Neutrophil (primary cell): ENCODE results near the gene ARHGEF19.

ENCODE experiments used
- H3K27ac ChIP-seq: fragments of 200-600 bp; sonication (generic); 2 replicates; pipeline ENCODE4 v1.5.1; 2016; ENCODE audit warnings: mild to moderate bottlenecking, moderate library complexity
- H3K27me3 ChIP-seq: fragments of 200-600 bp; sonication (generic); 2 replicates; pipeline ENCODE4 v1.6.0; 2016; ENCODE audit warnings: mild to moderate bottlenecking
- H3K36me3 ChIP-seq: fragments of 200-600 bp; sonication (generic); 2 replicates; pipeline ENCODE4 v1.5.1; 2017
- H3K4me1 ChIP-seq, 2 experiments: fragments of 200-600 bp in 1 of 2; sonication (generic) in 1 of 2; 1 replicate in 1 of 2; 2 replicates in 1 of 2; pipeline versions ENCODE4 v1.5.1 to v1.6.1; 2013 to 2016; ENCODE audit warnings: low read depth in 1 of 2, low read length in 1 of 2, mild to moderate bottlenecking in 1 of 2, moderate library complexity in 1 of 2; ENCODE audit not compliant: control insufficient read depth in 1 of 2, insufficient read depth in 1 of 2
- H3K4me3 ChIP-seq, 2 experiments: fragments of 200-600 bp in 1 of 2; sonication (generic) in 1 of 2; 1 replicate in 1 of 2; 2 replicates in 1 of 2; pipeline ENCODE4 v1.5.1; 2013 to 2016; ENCODE audit warnings: low read depth in 1 of 2, low read length in 1 of 2, mild to moderate bottlenecking in 1 of 2, moderate library complexity in 1 of 2
- H3K9me3 ChIP-seq: fragments of 200-600 bp; sonication (generic); 2 replicates; pipeline ENCODE4 v1.5.1; 2016
- CTCF ChIP-seq: fragments of 200-600 bp; sonication (generic); IDR thresholded peaks from 2 replicates; pipeline ENCODE4 v1.5.1; 2016; ENCODE audit warnings: antibody characterized with exemption

ARHGEF19 gene

DNA sequence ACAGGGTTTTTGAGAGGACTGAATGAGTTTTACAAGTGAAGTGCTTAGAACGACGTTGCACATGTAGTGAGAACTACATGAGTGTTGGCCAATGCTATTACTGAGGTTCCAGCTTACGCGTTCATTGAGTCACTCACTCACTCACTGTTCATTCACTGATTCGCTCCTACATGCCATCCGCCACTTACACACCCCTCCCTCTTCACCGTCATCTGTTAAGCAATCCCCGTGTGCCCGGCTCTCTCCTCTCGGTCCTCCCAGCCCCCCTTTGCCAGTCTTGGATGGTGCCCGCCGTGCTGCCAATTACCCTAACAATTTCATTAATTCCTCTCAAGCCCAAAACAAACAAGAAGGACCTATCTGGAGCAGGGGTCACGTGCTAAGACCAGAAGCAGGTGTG is 29.3 kb downstream of the ARHGEF19 start:
- no peak overlapping the region for H3K4me3 ChIP-seq
- peaks cover 7% of the 10 kb centered on the region for H3K27me3 ChIP-seq
- no peak for TF ChIP-seq CTCF
- H3K9me3 ChIP-seq, result no peaks in the 10 kb centered on the region
- no peak overlapping the region for H3K27ac ChIP-seq
- H3K36me3 ChIP-seq, result no peaks in the 10 kb centered on the region
- H3K4me1 ChIP-seq, result no peaks in the 10 kb centered on the region

- no peaks in the 10 kb centered on the region for H3K4me1 ChIP-seq
Observed at GRCh38 chr1:16181887-16182719, 30.3 kb downstream of the ARHGEF19 start.

GRCh38 chr1:16180291-16180824 is 32.1 kb downstream of the ARHGEF19 start:
- TF ChIP-seq CTCF, result no peak
- Histone ChIP-seq H3K27ac (no peak overlapping the region), H3K27me3 (peaks cover 33% of the 10 kb centered on the region), H3K36me3 (no peaks in the 10 kb centered on the region), H3K4me3 (no peak overlapping the region), H3K9me3 (no peaks in the 10 kb centered on the region), H3K4me1 (no peaks in the 10 kb centered on the region)

More at GRCh38 chr1:16181887-16182719, 30.3 kb downstream of the ARHGEF19 start:
- H3K27ac ChIP-seq, result no peak overlapping the region
- no peaks in the 10 kb centered on the region for H3K9me3 ChIP-seq
- no peak for TF ChIP-seq CTCF
- H3K4me3 ChIP-seq, result no peak overlapping the region
- peaks cover 15% of the 10 kb centered on the region for H3K27me3 ChIP-seq
- no peaks in the 10 kb centered on the region for H3K36me3 ChIP-seq

DNA sequence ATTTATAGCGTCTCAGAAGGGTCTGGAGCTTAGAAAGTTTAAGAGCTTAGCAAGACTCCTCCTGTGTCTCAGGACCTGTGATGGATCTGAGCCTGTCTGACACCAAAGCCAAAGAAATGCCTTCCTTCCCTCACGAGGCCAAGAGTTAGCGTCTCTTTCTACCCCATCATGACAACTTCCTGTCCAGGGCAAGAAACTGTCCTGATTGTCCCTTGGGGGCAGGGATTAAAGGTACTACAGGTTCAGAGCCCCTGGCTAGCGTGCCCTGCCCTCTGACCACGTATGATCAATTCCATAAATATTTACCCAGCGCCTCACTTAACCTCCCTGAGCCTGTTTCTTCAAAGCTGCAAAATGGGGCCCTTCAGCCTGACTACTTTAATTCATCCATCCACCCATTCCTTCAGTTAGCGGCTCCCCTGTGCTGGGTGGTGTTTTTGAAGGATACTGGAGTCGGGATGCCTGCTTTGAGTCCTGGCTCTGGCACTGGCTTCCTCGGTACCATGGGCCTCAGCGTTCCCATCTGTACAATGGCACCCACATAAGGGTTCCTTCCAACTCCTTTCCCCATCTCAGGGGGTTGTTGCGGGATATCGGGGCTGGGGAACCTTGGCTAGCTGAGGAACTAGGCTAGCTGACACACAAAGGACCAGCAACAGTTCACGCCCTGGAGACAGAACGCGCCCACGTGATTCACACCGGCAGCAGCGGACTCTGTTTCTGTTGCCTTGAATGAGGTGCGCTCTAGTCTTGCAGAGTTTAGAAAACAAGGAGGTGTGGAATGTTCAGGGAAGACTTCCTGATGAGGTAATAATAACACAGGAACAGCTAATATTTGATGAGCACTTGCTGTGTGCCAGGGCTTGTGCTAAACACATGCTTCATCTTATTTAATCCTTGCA is 33.6 kb downstream of the ARHGEF19 start:
- TF ChIP-seq CTCF, result no peak
- Histone ChIP-seq H3K4me3 (no peak overlapping the region), H3K27me3 (peaks cover 45% of the 10 kb centered on the region), H3K27ac (no peak overlapping the region), H3K9me3 (no peaks in the 10 kb centered on the region), H3K4me1 (no peaks in the 10 kb centered on the region), H3K36me3 (no peaks in the 10 kb centered on the region)

DNA sequence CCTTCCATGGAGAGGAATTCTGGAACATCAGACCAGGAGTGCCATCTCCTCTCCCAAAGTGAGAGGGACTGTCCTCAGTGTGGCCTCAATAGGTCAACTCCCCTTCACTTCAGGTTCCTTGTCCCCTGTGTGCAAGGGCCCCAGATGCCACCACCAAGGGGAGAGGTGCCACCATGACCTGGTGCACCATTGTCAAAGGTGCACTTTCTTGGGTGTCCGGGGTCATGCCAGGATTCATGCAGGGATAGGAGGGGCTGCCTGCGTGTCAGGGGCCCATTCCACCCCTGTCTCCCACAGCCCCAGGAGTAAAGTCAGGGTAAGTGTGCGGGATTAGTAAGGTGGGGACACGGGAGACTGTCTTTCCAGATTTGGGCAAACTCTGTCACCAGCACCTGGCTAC is 35.1 kb downstream of the ARHGEF19 start:
- Histone ChIP-seq H3K4me1 (peaks cover 0 to 5% of the 10 kb centered on the region in 2 experiments), H3K27ac (no peak overlapping the region)
- no peak for TF ChIP-seq CTCF

More for the DNA sequence above, 35.1 kb downstream of the ARHGEF19 start:
- Histone ChIP-seq H3K4me3 (no peak overlapping the region), H3K36me3 (no peaks in the 10 kb centered on the region), H3K9me3 (no peaks in the 10 kb centered on the region), H3K27me3 (peaks cover 38% of the 10 kb centered on the region)
